ENCODE measurements around the gene ELN. TPM values are rescaled to one million over a fixed set of nuclear protein-coding genes. Genes with fewer than 3 reads are reported as not detected.

Gene ELN
- total RNA-seq, 2 donors from 2014 or later, result 92.6 to 131 TPM

- intact Hi-C loops (cut with DNase I), result no loop called here
- no peak overlapping the region for H3K4me3 ChIP-seq
- peak overlapping the region; percentile 83 to 90 (median 86) for H3K27ac ChIP-seq
- DNase-seq (peak; percentile 87 to 94 (median 92)), ATAC-seq (peak; percentile 85)
- H3K9me3 ChIP-seq, result no peaks in the 10 kb centered on the region
- WGBS, 2 donors, result 22 to 45% methylated on average over 13 to 37 of the region's 37 CpGs
- H3K27me3 ChIP-seq, result no peaks in the 10 kb centered on the region
- H3K36me3 ChIP-seq (replicated peaks in 1 of 2; ENCODE audit: insufficient read depth in 1 of 2, low read depth in 2 of 2), result no peaks in the 10 kb centered on the region
- TF ChIP-seq CTCF (IDR thresholded peaks at IDR 0.05), result no peak
- TF ChIP-seq POLR2A (IDR thresholded peaks at IDR 0.05), result peak in 2 of 3 donors; percentile 31 to 37
- H3K4me1 ChIP-seq, result peaks cover 76% of the 10 kb centered on the region
These were observed 5.7 kb downstream of the ELN start for GRCh38 chr7:74033372-74034311.

GRCh38 chr7:74037609-74038008, 9.6 kb downstream of the ELN start:
- Histone ChIP-seq H3K9me3 (no peaks in the 10 kb centered on the region), H3K4me1 (peaks cover 61% of the 10 kb centered on the region), H3K36me3 (replicated peaks in 1 of 2; ENCODE audit: insufficient read depth in 1 of 2, low read depth in 2 of 2) (no peaks in the 10 kb centered on the region), H3K4me3 (no peak overlapping the region), H3K27me3 (no peaks in the 10 kb centered on the region), H3K27ac (peak overlapping the region in 2 of 4 donors; percentile 15 to 49)
- ATAC-seq (no peak), DNase-seq (peak in 1 of 4 donors; percentile 55)
- intact Hi-C loops (cut with DNase I), result no loop called here
- no peak for TF ChIP-seq POLR2A (IDR thresholded peaks at IDR 0.05)
- no peak for TF ChIP-seq CTCF (IDR thresholded peaks at IDR 0.05)
- 54 to 59% methylated on average over 4 to 8 of the region's 8 CpGs for WGBS, 2 donors

GRCh38 chr7:74038194-74038961, 10.4 kb downstream of the ELN start:
- H3K4me1 ChIP-seq, result peaks cover 61% of the 10 kb centered on the region
- intact Hi-C loops (cut with DNase I), result no loop called here
- 67 to 87% methylated on average over 8 to 16 of the region's 16 CpGs for WGBS, 2 donors
- TF ChIP-seq POLR2A (IDR thresholded peaks at IDR 0.05), result no peak
- no peak for TF ChIP-seq CTCF (IDR thresholded peaks at IDR 0.05)
- no peaks in the 10 kb centered on the region for H3K9me3 ChIP-seq
- H3K27ac ChIP-seq, result peak overlapping the region in 3 of 4 donors; percentile 15 to 49 (median 37)
- H3K4me3 ChIP-seq, result no peak overlapping the region
- ATAC-seq (no peak), DNase-seq (no peak)
- H3K36me3 ChIP-seq (replicated peaks in 1 of 2; ENCODE audit: insufficient read depth in 1 of 2, low read depth in 2 of 2), result no peaks in the 10 kb centered on the region
- no peaks in the 10 kb centered on the region for H3K27me3 ChIP-seq

- no peaks in the 10 kb centered on the region for H3K36me3 ChIP-seq (replicated peaks in 1 of 2; ENCODE audit: insufficient read depth in 1 of 2, low read depth in 2 of 2)
- no peaks in the 10 kb centered on the region for H3K27me3 ChIP-seq
- intact Hi-C loops (cut with DNase I), result no loop called here
- ATAC-seq (no peak), DNase-seq (peak in 1 of 4 donors; percentile 35)
- WGBS, 2 donors, result 61 to 100% methylated on average over 1 to 11 of the region's 11 CpGs
- TF ChIP-seq POLR2A (IDR thresholded peaks at IDR 0.05), result no peak
- TF ChIP-seq CTCF (IDR thresholded peaks at IDR 0.05), result no peak
- no peaks in the 10 kb centered on the region for H3K9me3 ChIP-seq
- H3K27ac ChIP-seq, result no peak overlapping the region
- peaks cover 61% of the 10 kb centered on the region for H3K4me1 ChIP-seq
- H3K4me3 ChIP-seq, result no peak overlapping the region
These were observed 11.4 kb downstream of the ELN start for GRCh38 chr7:74039337-74039736.
